ENCODE results near the gene ZNF462. TPM values are rescaled to one million over a fixed set of nuclear protein-coding genes. Genes with fewer than 3 reads are reported as not detected.

Gene ZNF462
- total RNA-seq, 1 experiment from 2014 or later, result 164 TPM

- Histone ChIP-seq H3K9me3 (ENCODE audit: control insufficient read depth, low read depth, low read length) (no peaks in the 10 kb centered on the region), H3K27ac (ENCODE audit: insufficient read length, low read depth, low read length) (no peak overlapping the region), H3K23me2 (ENCODE audit: insufficient read length, low read depth, low read length, poor library complexity, severe bottlenecking) (no peaks in the 10 kb centered on the region), H3T11ph (ENCODE audit: low read length) (no peak overlapping the region), H3K4ac (ENCODE audit: low read depth, low read length) (no peak overlapping the region), H3K56ac (ENCODE audit: insufficient read length, low read depth, low read length) (no peak overlapping the region), H2BK15ac (ENCODE audit: low read depth, low read length) (no peak overlapping the region), H2AK5ac (ENCODE audit: insufficient read length, low read length) (no peak overlapping the region), H3K79me1 (ENCODE audit: insufficient read depth, low read depth, low read length, poor library complexity, severe bottlenecking) (no peaks in the 10 kb centered on the region), H3K14ac (ENCODE audit: insufficient read depth, low read length) (no peak overlapping the region), H2BK5ac (ENCODE audit: insufficient read length, low read length) (no peak overlapping the region), H3K4me1 (ENCODE audit: insufficient read depth, low read length) (no peaks in the 10 kb centered on the region), H3K4me2 (ENCODE audit: insufficient read depth, insufficient read length, low read length) (no peak overlapping the region), H3K9ac (ENCODE audit: extremely low read depth, insufficient read length, low read length) (no peak overlapping the region), H4K20me1 (ENCODE audit: control insufficient read depth, insufficient read depth, insufficient read length) (peaks cover 2% of the 10 kb centered on the region), H2AFZ (ENCODE audit: low read length) (no peak overlapping the region), H2BK120ac (ENCODE audit: low read depth, low read length, poor library complexity, severe bottlenecking) (no peak overlapping the region), H3K18ac (ENCODE audit: insufficient read length, low read depth, low read length) (no peak overlapping the region), H2BK20ac (ENCODE audit: low read depth, low read length, poor library complexity, severe bottlenecking) (no peak overlapping the region), H3K27me3 (ENCODE audit: insufficient read depth, low read length) (no peaks in the 10 kb centered on the region), H4K91ac (ENCODE audit: insufficient read length, low read depth, low read length) (no peak overlapping the region), H4K5ac (ENCODE audit: insufficient read length, low read depth, low read length) (no peak overlapping the region), H2BK12ac (ENCODE audit: insufficient read length, low read depth, low read length) (no peak overlapping the region), H4K8ac (replicated peaks; ENCODE audit: insufficient read length, low read depth, low read length) (no peak overlapping the region), H3K79me2 (ENCODE audit: insufficient read depth, low read length) (no peaks in the 10 kb centered on the region), H3K23ac (ENCODE audit: insufficient read length, low read depth, low read length) (no peak overlapping the region)
- no peak for TF ChIP-seq CTCF (conservative IDR thresholded peaks at IDR 0.05)
- no peaks in the 10 kb centered on the region for H3K36me3 Mint-ChIP-seq (ENCODE audit: insufficient read depth in 1 of 3, low read depth in 3 of 3)
- H3K9me3 Mint-ChIP-seq, result no peaks in the 10 kb centered on the region; a peak in 1 of 5 replicates
- H3K27ac Mint-ChIP-seq, result no peak overlapping the region
- WGBS (ENCODE audit: extremely low coverage, insufficient read length, low lambda C conversion rate), result no CpG with 5 or more reads among the region's 4 CpGs
- H3K4me3 Mint-ChIP-seq, result no peak overlapping the region
- H3K27me3 Mint-ChIP-seq (ENCODE audit: low read depth), result no peaks in the 10 kb centered on the region
- DNase-seq, result no peak
- peaks cover 5 to 8% of the 10 kb centered on the region in 2 experiments; a peak in 2 of 4 replicates for H3K4me1 Mint-ChIP-seq
Measured at GRCh38 chr9:107039542-107039941, 176.6 kb downstream of the ZNF462 start.
